ENCODE data around the gene CHRDL2.

GRCh38 chr11:74751303-74751702, 20.1 kb upstream of the CHRDL2 start:
- TF ChIP-seq CTCF (IDR thresholded peaks at IDR 0.05; ENCODE audit: insufficient read depth, low read length, poor library complexity, severe bottlenecking) = no peak
- no peak for TF ChIP-seq EZH2phosphoT487 (conservative IDR thresholded peaks at IDR 0.05; ENCODE audit: low read length)

Data from SU-DHL-6 (cell line).